Tibial nerve (tissue), 4 donors: Measurements from ENCODE around the gene PTPRM. TPM values are rescaled to one million over a fixed set of nuclear protein-coding genes. Genes with fewer than 3 reads are reported as not detected.
"Not testable (repeated sequence)": the region's sequence is repeated elsewhere in the genome, so short reads cannot be mapped to it uniquely, and the experiment has no call there.

Experiments used
- DNase-seq, 2 donors: peaks; one replicate each; pipeline ENCODE4 v3.0.0-alpha.2; 2019; ENCODE audit warnings: low spot score in 2 of 2
- H3K27ac ChIP-seq, 4 donors: fragments of 200-600 bp; sonication (generic) in 3 of 4; one replicate each; pipeline ENCODE4 v1.5.1; 2017 to 2019; ENCODE audit warnings: mild to moderate bottlenecking in 1 of 4
- H3K27me3 ChIP-seq, 2 donors: fragments of 200-600 bp; sonication (generic) in 1 of 2; one replicate each; pipeline versions ENCODE4 v1.5.1 to v1.6.0; 2017 to 2019
- H3K36me3 ChIP-seq, 3 donors: fragments of 200-600 bp; sonication (generic); one replicate each; pipeline ENCODE4 v1.5.1; 2018 to 2019
- H3K4me1 ChIP-seq, 4 donors: fragments of 200-600 bp; sonication (generic) in 3 of 4; one replicate each; pipeline ENCODE4 v1.5.1; 2017 to 2019
- H3K4me3 ChIP-seq, 4 donors: fragments of 200-600 bp; sonication (generic) in 3 of 4; one replicate each; pipeline ENCODE4 v1.5.1; 2017 to 2019; ENCODE audit warnings: mild to moderate bottlenecking in 1 of 4, moderate library complexity in 1 of 4
- H3K9me3 ChIP-seq, 4 donors: fragments of 200-600 bp; sonication (generic) in 3 of 4; one replicate each; pipeline ENCODE4 v1.5.1; 2017 to 2019
- CTCF ChIP-seq, 5 experiments: fragments of 200-600 bp in 3 of 5; fragments of 450-650 bp in 2 of 5; sonication (generic) in 3 of 5; IDR thresholded peaks; one replicate each; pipeline ENCODE4 v1.5.1; 2016 to 2019; ENCODE audit warnings: antibody characterized with exemption in 5 of 5, mild to moderate bottlenecking in 3 of 5, moderate library complexity in 2 of 5
- EP300 ChIP-seq, 2 donors: sonication (generic); formaldehyde crosslinking; IDR thresholded peaks; one replicate each; pipeline ENCODE4 v1.6.1; 2017; ENCODE audit warnings: antibody characterized with exemption in 2 of 2, mild to moderate bottlenecking in 1 of 2
- POLR2A ChIP-seq, 2 donors: fragments of 450-650 bp; IDR thresholded peaks; one replicate each; pipeline ENCODE4 v1.6.1; 2017; ENCODE audit warnings: antibody characterized with exemption in 2 of 2, mild to moderate bottlenecking in 2 of 2, moderate library complexity in 2 of 2
- whole genome bisulfite sequencing, 2 donors: methylation state at CpG; one replicate each; pipeline ENCODE4 v1.1.5; 2018; 5-methylcytosine and 5-hydroxymethylcytosine counted together
- total RNA-seq, 4 donors: library from RNA; depleted of rRNA; stranded (reverse); fragments of >200 nt; gene quantifications; one replicate each; pipeline ENCODE4 v1.1.0, GENCODE V29; 2016

PTPRM gene
- total RNA-seq, 4 donors from 2014 or later, result 62.2 to 92.4 (median 80.7) TPM

- Histone ChIP-seq H3K36me3 (no peaks in the 10 kb centered on the region), H3K4me3 (no peak overlapping the region), H3K9me3 (no peaks in the 10 kb centered on the region), H3K27ac (no peak overlapping the region), H3K4me1 (peaks cover 0 to 10% (median 0%) of the 10 kb centered on the region in 4 donors), H3K27me3 (no peaks in the 10 kb centered on the region)
- TF ChIP-seq CTCF (IDR thresholded peaks at IDR 0.05), result no peak
- no peak for TF ChIP-seq EP300 (IDR thresholded peaks at IDR 0.05)
- TF ChIP-seq POLR2A (IDR thresholded peaks at IDR 0.05), result no peak
- no peak for DNase-seq
- WGBS, 2 donors, result 92 to 94% methylated on average over 3 of the region's 3 CpGs
Measured at GRCh38 chr18:7729868-7730267, 162.8 kb downstream of the PTPRM start.

GRCh38 chr18:7730682-7731081 lies 163.6 kb downstream of the PTPRM start:
- Histone ChIP-seq H3K27ac (no peak overlapping the region), H3K4me3 (no peak overlapping the region), H3K36me3 (no peaks in the 10 kb centered on the region), H3K27me3 (no peaks in the 10 kb centered on the region), H3K4me1 (peaks cover 0 to 10% (median 0%) of the 10 kb centered on the region in 4 donors), H3K9me3 (no peaks in the 10 kb centered on the region)
- no peak for DNase-seq
- 87 to 90% methylated on average over 4 of the region's 4 CpGs for WGBS, 2 donors
- TF ChIP-seq EP300 (IDR thresholded peaks at IDR 0.05), result no peak
- no peak for TF ChIP-seq POLR2A (IDR thresholded peaks at IDR 0.05)
- TF ChIP-seq CTCF (IDR thresholded peaks at IDR 0.05), result no peak

- Histone ChIP-seq H3K36me3 (no peaks in the 10 kb centered on the region), H3K9me3 (no peaks in the 10 kb centered on the region), H3K27ac (no peak overlapping the region), H3K4me3 (no peak overlapping the region), H3K27me3 (no peaks in the 10 kb centered on the region), H3K4me1 (no peaks in the 10 kb centered on the region)
- DNase-seq, result no peak
- no peak for TF ChIP-seq CTCF (IDR thresholded peaks at IDR 0.05)
- TF ChIP-seq EP300 (IDR thresholded peaks at IDR 0.05), result no peak
- no peak for TF ChIP-seq POLR2A (IDR thresholded peaks at IDR 0.05)
- WGBS, 2 donors, result 96 to 100% methylated on average over 1 of the region's 1 CpG
Measured at GRCh38 chr18:7733642-7734041, 166.5 kb downstream of the PTPRM start.

- no peak for TF ChIP-seq CTCF (IDR thresholded peaks at IDR 0.05)
- no peak for TF ChIP-seq POLR2A (IDR thresholded peaks at IDR 0.05)
- TF ChIP-seq EP300 (IDR thresholded peaks at IDR 0.05), result no peak
- 81 to 84% methylated on average over 4 of the region's 4 CpGs for WGBS, 2 donors
Measured at GRCh38 chr18:7735196-7735595, 168.1 kb downstream of the PTPRM start.

GRCh38 chr18:7735626-7736175 lies 168.6 kb downstream of the PTPRM start:
- no peaks in the 10 kb centered on the region for H3K36me3 ChIP-seq
- WGBS, 2 donors, result 88 to 93% methylated on average over 2 of the region's 2 CpGs
- no peaks in the 10 kb centered on the region for H3K9me3 ChIP-seq
- no peak overlapping the region for H3K27ac ChIP-seq
- H3K4me3 ChIP-seq, result no peak overlapping the region
- DNase-seq, result no peak
- H3K4me1 ChIP-seq, result peaks cover 0 to 2% (median 0%) of the 10 kb centered on the region in 4 donors
- no peaks in the 10 kb centered on the region for H3K27me3 ChIP-seq
- no peak for TF ChIP-seq POLR2A (IDR thresholded peaks at IDR 0.05)
- no peak for TF ChIP-seq EP300 (IDR thresholded peaks at IDR 0.05)
- TF ChIP-seq CTCF (IDR thresholded peaks at IDR 0.05), result no peak

More at GRCh38 chr18:7735196-7735595, 168.1 kb downstream of the PTPRM start:
- H3K4me3 ChIP-seq, result no peak overlapping the region
- DNase-seq, result no peak
- no peaks in the 10 kb centered on the region for H3K9me3 ChIP-seq
- H3K27ac ChIP-seq, result no peak overlapping the region
- H3K27me3 ChIP-seq, result no peaks in the 10 kb centered on the region
- H3K36me3 ChIP-seq, result no peaks in the 10 kb centered on the region
- H3K4me1 ChIP-seq, result no peaks in the 10 kb centered on the region

GRCh38 chr18:7736526-7736925 lies 169.4 kb downstream of the PTPRM start:
- H3K27ac ChIP-seq, H3K4me1 ChIP-seq, DNase-seq, H3K27me3 ChIP-seq, H3K9me3 ChIP-seq, H3K36me3 ChIP-seq, H3K4me3 ChIP-seq: not testable (repeated sequence)
- WGBS, 2 donors, result 81 to 84% methylated on average over 6 of the region's 6 CpGs
